NCI-H748 (cell line): ENCODE results near the gene SYTL4.
"Not testable (repeated sequence)": the region's sequence is repeated elsewhere in the genome, so short reads cannot be mapped to it uniquely, and the experiment has no call there.

Experiments
- DNase-seq: peaks from one replicate; lab custom pipeline; 2025; ENCODE audit not compliant: unreplicated experiment; lab: John Stamatoyannopoulos, UW

Gene SYTL4

GRCh38 chrX:100731441-100732281, at the start of gene SYTL4:
SYTL4 (minus strand) TSS chrX:100732121; CDS start chrX:100702037, 30,084 bp downstream.
- DNase-seq = peak; percentile 27

- not testable (repeated sequence) for DNase-seq
Measured at GRCh38 chrX:100769439-100769838, 37.5 kb upstream of the SYTL4 start.

- DNase-seq = peak; percentile 63
Measured at GRCh38 chrX:100768679-100769338, 36.9 kb upstream of the SYTL4 start.

- no peak for DNase-seq
Measured at GRCh38 chrX:100750883-100751282, 19.0 kb upstream of the SYTL4 start.

GRCh38 chrX:100748108-100748507, 16.2 kb upstream of the SYTL4 start:
- no peak for DNase-seq

- DNase-seq = no peak
Measured at GRCh38 chrX:100747703-100748102, 15.8 kb upstream of the SYTL4 start.

GRCh38 chrX:100747090-100747489, 15.2 kb upstream of the SYTL4 start:
- no peak for DNase-seq

GRCh38 chrX:100745806-100746537, 14.1 kb upstream of the SYTL4 start:
- peak; percentile 8 for DNase-seq

- no peak for DNase-seq
Measured at GRCh38 chrX:100745205-100745604, 13.3 kb upstream of the SYTL4 start.

GRCh38 chrX:100743009-100743607, 11.2 kb upstream of the SYTL4 start:
- DNase-seq = no peak

GRCh38 chrX:100724006-100724405, 7.9 kb downstream of the SYTL4 start:
- DNase-seq = not testable (repeated sequence)

GRCh38 chrX:100721328-100721727, 10.6 kb downstream of the SYTL4 start:
- DNase-seq = no peak

GRCh38 chrX:100720301-100720700, 11.6 kb downstream of the SYTL4 start:
- peak; percentile 39 for DNase-seq

GRCh38 chrX:100719139-100719538, 12.8 kb downstream of the SYTL4 start:
- no peak for DNase-seq

GRCh38 chrX:100717363-100717762, 14.6 kb downstream of the SYTL4 start:
- peak; percentile 45 for DNase-seq

- no peak for DNase-seq
Measured at GRCh38 chrX:100710816-100711215, 21.1 kb downstream of the SYTL4 start.

GRCh38 chrX:100704581-100705203, 27.2 kb downstream of the SYTL4 start:
- no peak for DNase-seq

- no peak for DNase-seq
Measured at GRCh38 chrX:100700809-100701208, 31.1 kb downstream of the SYTL4 start.

GRCh38 chrX:100698551-100698950, 33.4 kb downstream of the SYTL4 start:
- no peak for DNase-seq

- DNase-seq = no peak
Measured at GRCh38 chrX:100696699-100697351, 35.1 kb downstream of the SYTL4 start.
